HG03558 (cell line): Measurements from ENCODE around the gene CASP6.

Source experiments
- ATAC-seq: cut with Tn5 transposase; IDR thresholded peaks from one replicate; pipeline ENCODE4 v1.9.1; 2021; ENCODE audit warnings: moderate number of reproducible peaks; ENCODE audit not compliant: unreplicated experiment; ENCODE audit errors: extremely low read depth

The CASP6 gene

GRCh38 chr4:109702950-109703663 is at the start of gene CASP6:
Gene CASP6, minus strand, starts transcription at chr4:109703445. Its CDS starts 50 bp downstream, at chr4:109703395.
- peak; percentile 60 for ATAC-seq

DNA sequence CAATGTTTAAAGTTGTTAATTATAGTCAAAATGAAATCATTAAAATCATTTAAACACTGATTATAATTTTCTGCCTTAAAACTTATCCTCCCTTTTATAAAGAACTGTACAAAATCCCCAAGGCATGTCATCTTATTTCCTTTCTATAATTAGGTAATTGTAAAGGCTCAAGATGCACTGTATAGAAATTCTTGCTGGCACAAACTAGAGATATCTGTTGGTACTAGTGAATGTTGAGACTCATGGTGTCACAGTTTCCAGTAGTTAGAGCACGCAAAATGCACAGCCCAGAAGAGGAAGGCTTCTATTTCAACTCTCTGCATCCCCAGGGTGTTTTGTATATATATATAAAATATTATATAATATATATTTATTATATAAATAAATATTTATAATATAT is 49.3 kb upstream of the CASP6 start:
- no peak for ATAC-seq

DNA sequence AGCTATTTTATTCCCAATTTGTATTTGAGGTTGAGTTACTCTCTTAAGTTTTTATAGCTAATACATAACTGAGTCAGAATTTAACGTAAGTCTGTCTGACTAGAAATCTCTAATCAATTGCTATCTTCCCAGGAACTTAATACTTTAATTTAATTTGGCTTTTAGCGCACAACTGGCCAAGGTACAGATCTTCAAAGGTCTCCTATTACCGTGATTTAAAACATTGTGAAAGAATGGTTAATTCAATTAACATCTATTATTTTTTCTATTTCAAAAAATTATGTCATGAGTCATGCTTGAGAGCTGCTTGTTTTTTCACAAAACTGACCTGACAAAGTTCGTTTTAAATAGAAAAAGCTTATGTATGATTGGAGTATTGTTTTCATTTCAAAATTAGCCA is 48.6 kb upstream of the CASP6 start:
- ATAC-seq = no peak

DNA sequence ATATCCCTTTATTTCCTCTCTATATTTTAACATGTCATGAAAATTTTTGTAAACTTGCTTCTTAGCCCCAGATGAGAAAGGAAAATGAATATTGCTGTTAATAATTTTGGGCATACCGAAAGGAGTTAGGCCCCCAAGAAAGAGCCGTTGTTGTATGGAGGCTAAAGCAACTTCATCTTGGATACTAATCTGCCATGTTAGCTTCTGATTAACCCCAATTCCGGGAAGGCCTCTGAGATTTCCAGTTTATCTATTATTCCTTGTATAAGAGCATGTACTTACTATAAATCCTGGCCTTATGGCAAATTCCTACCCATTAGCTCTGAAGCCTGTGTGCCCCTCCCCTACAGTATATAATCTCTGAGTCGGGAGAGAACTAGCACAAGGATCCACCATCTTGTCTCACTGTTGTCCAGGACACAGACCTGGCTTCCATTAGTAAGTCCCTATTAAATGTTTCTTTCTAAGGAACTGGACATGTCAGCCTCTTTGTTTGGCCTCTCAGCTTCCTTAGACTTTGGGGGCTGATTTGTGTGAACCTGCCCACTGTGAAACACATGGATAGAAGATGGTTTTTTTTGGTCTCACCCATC is 47.5 kb upstream of the CASP6 start:
- no peak for ATAC-seq

- ATAC-seq = no peak
These were observed 46.3 kb upstream of the CASP6 start for GRCh38 chr4:109749388-109750082.

GRCh38 chr4:109748114-109748513 is 44.9 kb upstream of the CASP6 start:
- no peak for ATAC-seq

DNA sequence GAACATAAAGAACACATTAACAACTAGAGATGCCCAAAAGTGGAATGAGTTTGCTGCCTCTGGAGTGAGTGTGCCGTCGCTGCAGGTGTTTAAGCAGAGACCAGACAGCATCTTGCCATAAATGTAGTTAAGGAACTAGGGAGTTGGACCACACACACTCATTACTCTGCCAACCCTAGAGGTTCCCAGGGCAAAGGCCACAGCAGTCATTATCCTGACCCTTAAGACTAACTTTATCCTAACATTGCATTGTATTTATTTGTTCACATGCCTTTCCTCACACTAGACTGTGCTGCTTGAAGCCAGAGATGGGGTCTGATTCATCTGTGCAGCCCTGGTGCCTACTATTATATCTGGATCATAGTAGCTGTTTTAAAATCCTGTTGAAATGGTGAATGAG is 43.5 kb upstream of the CASP6 start:
- no peak for ATAC-seq

DNA sequence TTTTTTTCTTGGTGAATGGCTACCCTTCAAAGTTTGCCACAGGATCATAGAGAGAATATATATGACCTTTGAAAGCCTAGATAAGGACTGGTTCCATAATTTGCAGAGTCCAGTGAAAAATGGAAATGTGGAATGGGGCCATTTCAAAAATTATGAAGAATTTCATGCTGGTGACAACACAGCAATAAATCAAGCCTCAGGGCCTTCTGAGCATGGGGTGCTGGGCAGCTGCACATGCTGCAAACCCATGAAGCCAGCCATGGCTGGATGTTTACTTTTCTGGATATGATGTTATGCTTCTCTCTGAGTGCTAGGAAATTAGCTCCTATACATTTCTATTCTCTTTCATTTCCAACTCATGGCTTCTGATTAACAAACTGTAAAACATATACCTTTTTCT is 42.6 kb upstream of the CASP6 start:
- no peak for ATAC-seq

GRCh38 chr4:109739547-109739946 is 36.3 kb upstream of the CASP6 start:
- ATAC-seq = no peak

- ATAC-seq = no peak
These were observed 35.0 kb upstream of the CASP6 start for GRCh38 chr4:109738104-109738872.

- no peak for ATAC-seq
These were observed 32.5 kb upstream of the CASP6 start for GRCh38 chr4:109735566-109736365.

DNA sequence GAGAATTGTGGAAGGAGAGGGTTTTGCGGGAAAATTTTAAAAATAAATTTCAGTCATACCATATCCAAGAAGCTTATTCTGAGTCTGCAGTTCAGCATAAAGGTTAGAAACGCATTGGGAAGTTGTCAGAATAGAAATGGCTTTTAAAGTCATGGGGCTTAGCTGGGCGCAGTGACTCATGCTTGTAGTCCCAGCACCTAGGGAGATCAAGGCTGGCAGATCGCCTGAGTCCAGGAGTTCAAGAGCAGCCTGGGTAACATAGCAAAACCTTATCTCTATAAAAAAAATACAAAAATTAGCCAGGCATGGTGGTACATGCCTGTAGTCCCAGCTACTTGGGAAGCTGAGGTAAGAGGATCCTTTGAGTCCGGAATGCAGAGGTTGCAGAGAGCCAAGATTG is 30.5 kb upstream of the CASP6 start:
- no peak for ATAC-seq

DNA sequence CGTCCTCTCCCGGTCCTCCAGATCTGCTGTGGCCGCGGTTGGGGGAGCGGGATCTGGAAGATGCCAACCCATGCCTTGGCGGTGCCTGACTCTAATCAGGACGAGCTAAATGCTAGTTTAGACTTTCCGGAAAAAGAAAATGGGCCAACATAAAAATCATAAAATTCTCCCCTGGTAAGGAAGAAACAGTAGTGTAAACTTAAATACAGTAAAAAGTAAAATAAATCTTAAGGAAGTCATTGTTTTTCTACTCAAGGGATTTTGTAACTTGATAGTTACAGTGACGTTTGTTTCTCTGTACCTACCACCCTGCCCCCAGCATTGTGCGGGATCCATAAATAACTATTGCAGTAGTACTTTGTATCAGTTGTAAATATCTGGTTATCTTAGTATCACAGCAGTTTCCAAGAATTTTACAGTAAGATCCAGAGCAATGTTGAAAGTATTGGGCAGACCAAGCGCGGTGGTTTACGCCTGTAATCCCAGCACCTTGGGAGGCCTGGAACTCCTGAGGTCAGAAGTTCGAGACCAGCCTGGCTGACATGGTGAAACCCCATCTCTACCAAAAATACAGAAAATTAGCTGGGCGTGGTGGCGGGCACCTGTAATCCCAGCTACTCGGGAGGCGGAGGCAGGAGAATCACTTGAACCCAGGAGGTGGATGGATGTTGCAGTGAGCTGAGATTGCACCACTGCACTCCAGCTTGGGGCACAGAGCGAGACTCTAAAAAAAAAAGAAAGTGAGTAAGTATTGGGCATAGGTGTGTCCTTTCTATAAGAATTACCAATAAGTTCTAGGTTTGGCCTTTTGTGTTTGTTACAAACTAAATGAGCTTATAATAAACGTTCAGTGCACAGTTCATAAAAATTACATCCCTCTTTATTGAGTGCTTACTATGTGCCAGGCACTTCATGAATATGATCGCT is 27.6 kb upstream of the CASP6 start:
- no peak for ATAC-seq

DNA sequence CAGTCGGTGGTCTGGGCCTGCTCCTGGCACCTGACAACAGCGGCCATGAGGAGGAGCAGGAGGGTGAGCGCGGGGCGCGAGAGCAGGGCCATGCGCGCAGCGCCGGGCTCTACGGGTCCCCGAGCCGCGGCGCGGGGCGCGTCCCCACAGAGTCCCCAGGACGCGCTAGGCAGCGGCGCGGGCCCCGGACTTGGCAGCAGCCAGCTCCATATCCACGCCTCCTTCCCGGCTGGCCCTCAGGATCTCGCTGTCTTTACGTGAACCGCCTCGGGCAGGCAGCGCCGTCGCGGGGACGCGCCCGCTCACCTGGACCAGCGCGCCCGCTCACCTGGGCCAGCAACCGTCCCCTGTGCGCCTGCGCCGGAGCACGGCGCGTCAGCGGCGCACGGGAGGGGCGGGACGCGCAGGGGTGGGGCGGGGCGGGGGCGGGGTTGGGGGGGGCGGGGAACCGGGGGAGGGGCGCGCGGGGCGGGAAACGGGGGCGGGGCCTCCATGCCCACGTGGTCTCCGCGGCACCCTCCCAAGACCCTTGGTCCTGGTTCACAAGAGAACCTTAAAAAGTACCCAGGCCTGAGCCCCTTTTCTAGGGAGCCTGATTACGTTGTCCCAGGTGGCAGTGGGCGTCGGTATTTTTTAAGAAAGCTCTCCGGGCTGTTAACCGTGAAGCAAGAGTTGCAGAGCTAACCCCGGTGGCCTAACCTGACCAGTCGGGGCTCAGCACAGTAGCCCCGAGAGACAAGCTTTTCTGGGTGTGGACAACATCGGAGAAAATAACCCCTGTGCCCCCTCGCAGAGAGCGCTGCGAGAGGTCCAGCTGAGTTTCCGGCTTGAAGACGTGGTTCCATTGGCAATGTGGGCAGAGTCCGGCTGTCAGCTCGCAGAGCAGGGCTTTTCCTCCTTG is 26.7 kb upstream of the CASP6 start, which contains the start of gene PLA2G12A:
Gene PLA2G12A (minus strand): TSS at position 353 of the 901 bp plus-strand sequence. CDS start 261 bp downstream, at position 92.
- peak; percentile 54 for ATAC-seq

DNA sequence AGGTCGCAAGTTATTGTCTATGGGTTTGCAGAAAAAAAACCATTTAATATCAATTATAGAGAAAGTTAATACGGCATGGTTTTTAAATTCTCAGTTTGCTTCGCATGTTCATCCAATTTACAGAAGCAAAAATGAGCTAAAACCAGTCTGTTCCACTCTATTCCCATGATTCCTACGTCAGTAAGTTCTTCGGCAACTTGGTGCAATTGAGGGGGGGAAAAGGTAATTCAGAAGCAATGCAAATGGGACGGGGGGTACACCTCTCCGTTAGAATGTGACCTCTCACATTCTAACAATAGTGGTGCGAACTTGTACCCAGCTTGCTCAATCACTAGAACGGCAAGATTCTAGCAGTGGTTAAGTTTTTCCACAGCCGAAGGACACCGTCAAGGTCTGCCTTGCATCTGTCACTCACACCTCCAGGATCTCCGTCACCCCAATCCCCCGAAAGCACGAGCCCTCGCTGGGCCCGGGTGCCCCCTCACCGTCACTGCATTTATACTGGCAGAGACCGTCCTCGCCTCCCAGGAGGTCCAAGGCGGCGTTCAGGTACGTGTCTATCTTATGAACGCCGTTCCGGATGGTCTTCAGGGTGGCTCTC is 26.0 kb upstream of the CASP6 start:
- peak; percentile 8 for ATAC-seq

- no peak for ATAC-seq
These were observed 25.1 kb upstream of the CASP6 start for GRCh38 chr4:109728385-109728784.

- ATAC-seq = no peak
These were observed 19.9 kb upstream of the CASP6 start for GRCh38 chr4:109723110-109723509.
